GM12801 (cell line): ENCODE data around the gene ATOH8.

Experiments
- CTCF ChIP-seq: IDR thresholded peaks from one replicate; pipeline ENCODE4 v1.5.1; 2011; ENCODE audit warnings: control low read depth; ENCODE audit not compliant: insufficient read length; ENCODE audit errors: extremely low read depth

The ATOH8 gene

GRCh38 chr2:85728883-85729824 lies 24.6 kb upstream of the ATOH8 start:
- TF ChIP-seq CTCF: peak; percentile 50

DNA sequence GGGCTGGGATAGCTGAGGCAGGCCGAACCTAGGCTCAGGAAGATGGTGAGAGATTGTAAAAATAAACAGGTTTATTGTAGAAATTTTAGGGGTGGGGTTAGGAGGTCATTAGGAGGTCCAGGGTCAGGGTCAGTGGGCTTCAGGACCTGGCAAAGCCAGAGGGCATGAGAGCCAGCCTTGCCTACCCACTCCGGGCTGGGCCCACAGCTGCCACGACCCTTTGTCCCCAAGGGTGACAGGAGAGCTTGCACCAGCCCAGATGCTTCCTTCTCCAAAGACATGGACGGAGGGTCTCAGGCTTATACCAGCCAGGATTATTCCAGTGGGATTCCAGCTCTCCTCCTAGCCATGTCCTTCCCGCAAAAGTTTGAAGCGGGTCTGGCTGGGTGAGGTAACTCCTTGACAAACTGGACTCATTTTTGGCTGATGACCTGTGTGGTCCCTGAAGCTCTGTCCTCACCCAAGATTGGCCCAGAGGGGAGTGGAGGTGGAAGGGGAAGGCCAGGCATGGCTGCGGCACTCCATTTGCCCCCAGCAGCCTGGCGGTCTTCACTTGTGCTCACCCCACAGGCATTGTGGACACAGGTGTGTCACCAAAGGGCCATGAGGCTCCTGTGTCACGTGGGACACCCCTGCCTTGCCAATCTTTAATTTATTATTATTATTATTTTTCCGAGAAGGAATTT lies 23.8 kb upstream of the ATOH8 start:
- no peak for TF ChIP-seq CTCF

- no peak for TF ChIP-seq CTCF
Measured at GRCh38 chr2:85730686-85731230, 23.0 kb upstream of the ATOH8 start.

DNA sequence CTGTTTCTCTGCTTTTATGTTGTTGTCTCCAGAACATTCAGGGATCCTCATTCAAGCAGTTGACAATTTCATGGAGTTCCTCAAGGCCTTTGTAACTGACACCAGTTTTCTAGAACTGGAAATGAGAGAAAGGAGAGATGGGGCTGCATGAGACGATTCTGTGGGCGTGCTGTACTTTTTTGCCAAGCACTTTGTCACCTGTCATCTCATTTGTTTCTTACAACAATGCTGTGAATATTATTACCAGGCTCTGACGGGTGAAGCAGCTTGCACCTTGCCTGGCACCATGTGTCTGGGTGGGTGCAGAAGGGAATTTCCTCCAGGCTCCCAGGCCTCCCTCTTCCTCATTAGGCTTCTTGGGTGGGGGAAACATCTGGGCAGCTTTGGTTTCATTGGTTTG lies 22.2 kb upstream of the ATOH8 start:
- TF ChIP-seq CTCF: no peak

- no peak for TF ChIP-seq CTCF
Measured at GRCh38 chr2:85732467-85733120, 21.2 kb upstream of the ATOH8 start.

- no peak for TF ChIP-seq CTCF
Measured at GRCh38 chr2:85733121-85733960, 20.4 kb upstream of the ATOH8 start.

- no peak for TF ChIP-seq CTCF
Measured at GRCh38 chr2:85734015-85734414, 19.8 kb upstream of the ATOH8 start.
